Stimulated activated CD8-positive, alpha-beta memory T cell treated with anti-CD3 and anti-CD28 coated beads, Interleukin-4, amount 100 ng/mL, for 48 hours (primary cell): ENCODE data around the gene OGFOD3.
"Not testable (repeated sequence)": the region's sequence is repeated elsewhere in the genome, so short reads cannot be mapped to it uniquely, and the experiment has no call there.

ENCODE experiments used
- DNase-seq: peaks from one replicate; pipeline ENCODE4 v3.0.0-alpha.2; 2020

OGFOD3 gene

DNA sequence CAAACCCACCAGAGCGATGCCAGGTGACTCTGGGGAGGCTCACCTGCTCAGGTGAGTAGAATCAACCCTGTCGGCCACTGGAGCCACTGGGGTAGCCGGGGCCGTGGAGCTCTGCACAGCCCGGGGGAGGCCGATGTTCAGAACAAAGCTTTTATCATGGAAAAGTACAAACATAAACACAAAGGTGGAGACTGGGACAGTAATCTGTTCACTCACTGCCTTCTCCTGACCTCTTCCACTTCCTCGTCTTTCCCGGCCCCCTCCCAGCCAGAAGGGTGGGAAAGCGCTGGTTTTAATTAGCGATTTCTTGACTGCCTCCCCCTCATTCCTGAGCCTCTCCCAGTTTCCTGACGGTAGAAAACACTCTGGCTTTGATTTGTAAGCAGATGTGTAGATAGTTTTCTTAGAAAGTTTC, 69.1 kb downstream of the OGFOD3 start:
- DNase-seq: no peak

DNA sequence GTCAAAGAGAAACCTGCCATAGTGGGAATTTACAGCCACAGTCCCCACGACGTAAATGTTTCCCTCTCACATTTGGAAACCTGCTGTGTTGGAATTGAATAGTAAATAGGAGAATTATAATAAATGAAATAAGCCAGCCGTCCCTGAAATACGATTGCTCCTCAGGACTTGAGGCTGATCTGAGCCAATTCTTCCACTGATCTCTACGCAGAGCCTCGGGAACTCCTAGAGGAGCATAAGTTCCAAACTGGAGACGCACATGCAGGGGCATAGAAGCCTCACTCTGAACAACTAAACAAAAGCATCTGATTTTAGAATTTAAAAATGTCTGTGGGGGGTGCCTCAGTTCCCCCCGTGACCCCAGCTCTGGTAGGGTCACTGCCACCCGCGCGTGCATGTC, 69.5 kb downstream of the OGFOD3 start:
- no peak for DNase-seq

DNA sequence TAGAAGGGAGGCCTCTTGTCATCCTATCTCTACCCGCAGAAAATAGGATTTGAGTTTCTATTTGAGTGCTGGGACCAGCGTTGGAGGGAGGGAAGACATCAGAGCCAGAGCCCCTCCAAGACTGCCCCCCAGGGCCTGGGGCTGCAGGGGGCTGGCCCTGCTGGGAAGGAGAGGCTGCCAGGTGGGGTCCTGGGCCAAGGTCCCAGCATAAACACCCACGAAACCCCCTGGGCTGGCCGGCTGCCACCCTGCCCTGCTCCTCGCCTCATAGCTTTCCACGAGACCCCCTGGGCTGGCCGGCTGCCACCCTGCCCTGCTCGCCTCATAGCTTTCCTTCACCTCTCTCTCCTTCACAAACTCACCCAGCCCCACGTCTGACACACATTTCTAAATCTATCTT, 70.0 kb downstream of the OGFOD3 start:
- DNase-seq: no peak

DNA sequence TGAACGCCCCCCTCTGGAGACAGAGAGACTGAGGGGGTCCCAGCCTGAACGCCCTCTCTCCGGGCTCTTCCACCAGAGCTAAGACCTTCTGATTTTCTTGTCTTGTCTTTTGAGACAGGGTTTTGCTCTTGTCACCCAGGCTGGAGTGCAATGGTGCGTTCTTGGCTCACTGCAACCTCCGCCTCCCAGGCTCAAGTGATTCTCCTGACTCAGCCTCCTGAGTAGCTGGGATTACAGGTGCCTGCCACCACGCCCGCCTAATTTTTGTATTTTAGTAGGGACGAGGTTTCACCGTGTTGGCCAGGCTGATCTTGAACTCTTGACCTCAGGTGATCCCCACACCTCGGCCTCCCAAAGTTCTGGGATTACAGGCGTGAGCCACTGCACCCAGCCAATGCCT, 70.4 kb downstream of the OGFOD3 start:
- DNase-seq: not testable (repeated sequence)

DNA sequence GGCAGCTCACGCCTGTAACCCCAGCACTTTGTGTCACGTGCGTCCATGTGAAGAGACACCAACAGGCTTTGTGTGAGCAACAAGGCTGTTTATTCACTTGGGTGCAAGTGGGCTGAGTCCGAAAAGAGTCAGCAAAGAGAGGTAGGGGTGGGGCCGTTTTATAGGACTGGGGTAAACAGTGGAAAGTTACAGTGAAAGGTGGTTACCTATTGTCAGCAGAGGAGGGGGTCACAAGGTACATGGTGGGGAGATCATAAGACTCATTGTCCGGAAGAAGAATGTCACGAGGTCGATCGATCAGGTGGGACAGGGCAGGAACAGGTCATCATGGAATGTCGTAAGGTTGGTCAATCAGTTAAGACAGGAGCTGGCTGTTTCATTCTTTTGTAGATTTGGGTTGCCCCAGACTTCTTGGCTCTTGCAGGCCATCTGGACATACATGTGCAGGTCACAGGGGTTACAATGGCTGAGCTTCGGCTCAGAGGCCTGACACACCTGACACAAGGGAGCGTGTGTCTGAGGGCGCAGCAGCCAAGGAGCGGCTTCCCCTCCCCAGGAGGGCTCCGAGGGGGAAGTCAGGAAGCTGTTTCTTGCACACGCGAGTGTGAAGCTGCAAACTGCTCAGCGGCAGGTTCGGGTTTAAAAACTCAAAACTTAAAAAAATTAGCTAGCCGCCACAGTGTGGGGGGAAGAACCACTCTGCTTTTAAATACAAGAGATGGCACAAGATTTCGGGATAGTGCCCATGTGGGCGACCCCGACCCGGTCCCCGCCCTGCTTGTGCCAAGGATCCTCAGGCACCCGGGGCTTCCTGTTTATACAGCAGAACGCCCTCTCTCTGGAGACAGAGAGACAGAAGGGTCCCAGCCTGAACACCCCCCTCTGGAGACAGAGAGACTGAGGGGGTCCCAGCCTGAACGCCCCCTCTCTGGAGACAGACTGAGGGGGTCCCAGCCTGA, 71.8 kb downstream of the OGFOD3 start:
- no peak for DNase-seq

DNA sequence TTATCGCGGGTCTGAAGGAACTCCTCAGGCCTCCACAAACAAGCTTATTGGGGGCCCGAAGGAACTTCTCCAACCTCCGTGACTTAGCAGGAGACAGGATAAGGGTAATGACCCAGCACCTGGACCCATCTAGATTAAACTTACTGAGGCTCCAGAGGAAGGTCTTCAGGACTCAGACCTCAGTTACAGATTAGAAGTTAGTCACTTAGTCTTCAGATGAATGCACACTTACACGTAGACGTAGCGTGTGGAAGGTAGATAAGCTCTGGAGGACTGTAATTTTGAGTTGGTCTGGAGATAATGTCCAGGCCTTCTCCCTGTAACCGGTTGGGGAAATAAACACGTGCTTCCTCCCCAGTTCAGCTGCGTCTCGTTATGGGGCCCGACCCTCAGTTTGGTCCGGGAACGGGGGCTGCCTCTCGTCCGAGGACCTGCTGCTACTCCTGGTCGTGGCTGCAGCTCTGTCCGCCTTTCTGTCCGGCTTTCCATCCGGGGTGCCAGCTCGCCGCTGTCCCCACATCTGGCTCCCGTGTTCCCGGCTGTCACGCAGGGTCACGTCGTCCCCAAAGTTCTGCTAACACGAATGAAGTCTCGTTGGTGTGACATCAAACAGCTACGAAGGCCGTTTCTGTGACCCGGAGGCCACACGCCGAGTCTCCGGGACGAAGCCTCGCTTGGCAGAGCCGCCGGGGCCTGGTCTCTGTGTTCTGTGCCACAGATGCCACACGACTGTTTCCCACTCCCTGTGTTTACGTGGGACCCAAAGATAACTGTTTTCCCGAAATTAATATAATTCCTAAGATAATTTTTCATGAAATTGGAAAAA, 73.0 kb downstream of the OGFOD3 start:
- no peak for DNase-seq

DNA sequence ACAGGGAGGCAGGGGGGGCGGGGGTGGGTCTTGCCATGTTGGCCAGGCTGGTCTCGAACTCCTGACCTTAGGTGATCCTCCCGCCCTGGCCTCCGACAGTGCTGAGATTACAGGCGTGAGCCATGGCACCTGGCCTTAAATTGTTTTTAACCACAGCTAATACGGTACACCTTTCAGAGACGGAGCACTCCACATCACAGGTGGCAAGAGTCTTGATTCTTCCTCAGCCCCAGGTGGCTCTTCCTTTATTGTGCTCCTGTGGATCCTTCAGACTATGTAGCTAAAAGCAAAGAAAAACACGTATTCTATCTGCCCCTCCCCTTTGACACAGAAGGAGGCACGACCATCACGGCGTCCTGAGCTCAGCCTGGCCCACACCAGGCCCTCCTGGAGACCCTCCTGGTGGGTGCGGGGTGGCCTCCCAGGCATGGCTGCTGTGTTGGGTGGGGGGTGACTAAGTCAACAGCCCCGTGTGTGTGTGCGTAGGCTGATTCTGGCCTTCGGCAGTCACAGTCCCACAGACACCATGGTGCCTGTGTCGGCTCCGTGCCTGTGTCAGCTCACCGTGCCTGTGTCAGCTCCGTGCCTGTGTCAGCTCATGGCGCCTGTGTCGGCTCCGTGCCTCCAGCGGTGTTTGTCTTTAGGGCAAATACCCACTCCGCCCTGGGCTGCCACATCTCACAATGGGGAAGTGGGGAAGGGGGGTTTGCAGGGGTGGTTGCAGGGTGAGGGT, 74.0 kb downstream of the OGFOD3 start:
- no peak for DNase-seq

DNA sequence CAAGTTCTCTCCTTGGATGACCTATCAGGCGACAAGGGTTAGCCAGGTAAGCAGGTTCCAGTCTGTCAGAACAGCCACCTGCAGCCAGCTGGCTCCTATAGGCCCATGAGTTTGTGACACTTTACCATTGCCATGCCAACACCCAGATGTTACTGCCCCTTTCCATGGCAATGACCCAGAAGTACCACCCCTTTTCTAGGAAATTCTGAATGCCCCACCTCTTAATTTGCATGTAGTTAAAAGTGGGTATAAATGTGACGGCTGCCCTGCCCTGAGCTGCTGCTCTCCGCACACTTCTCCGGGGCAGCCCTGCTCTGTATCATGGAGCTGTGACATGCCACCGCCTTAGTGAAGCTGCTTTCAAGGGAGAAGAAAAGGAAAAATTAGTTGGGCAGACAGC, 74.8 kb downstream of the OGFOD3 start:
- DNase-seq: no peak

DNA sequence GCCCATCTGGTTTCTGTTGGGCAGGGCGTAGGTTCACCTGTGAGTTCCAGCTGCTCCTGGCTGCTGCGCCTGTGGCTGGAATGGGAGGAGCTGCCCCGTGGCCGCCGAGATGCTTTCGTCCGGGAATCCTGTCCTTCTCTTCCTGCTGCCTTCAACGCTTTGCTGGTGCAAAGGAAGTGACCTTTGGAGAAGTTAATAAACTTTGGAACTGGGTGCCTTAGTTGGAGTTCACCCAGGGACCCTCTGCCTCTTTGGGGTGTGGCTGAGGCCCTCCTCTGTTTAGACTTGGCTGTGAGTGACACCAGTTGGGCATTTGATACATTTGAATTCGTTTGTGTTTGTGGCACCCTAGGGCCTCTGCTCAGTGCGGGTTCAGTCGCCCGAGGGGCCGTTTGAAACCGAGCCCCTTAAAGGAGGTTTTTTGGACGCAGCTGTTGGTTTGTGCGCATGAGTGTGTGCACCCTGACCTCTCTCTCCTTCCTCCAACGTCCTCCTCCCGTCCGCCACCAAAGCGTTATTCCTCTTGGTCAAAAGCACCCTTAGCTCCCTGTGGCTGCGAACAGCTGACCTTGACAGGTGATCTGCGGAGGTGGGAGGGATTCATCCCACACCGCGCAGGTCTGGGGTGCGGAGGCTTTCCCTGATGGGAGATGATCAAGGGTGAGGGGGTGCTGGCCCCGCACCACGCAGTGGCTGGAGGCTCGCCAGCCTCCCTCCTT, 75.9 kb downstream of the OGFOD3 start:
- no peak for DNase-seq

DNA sequence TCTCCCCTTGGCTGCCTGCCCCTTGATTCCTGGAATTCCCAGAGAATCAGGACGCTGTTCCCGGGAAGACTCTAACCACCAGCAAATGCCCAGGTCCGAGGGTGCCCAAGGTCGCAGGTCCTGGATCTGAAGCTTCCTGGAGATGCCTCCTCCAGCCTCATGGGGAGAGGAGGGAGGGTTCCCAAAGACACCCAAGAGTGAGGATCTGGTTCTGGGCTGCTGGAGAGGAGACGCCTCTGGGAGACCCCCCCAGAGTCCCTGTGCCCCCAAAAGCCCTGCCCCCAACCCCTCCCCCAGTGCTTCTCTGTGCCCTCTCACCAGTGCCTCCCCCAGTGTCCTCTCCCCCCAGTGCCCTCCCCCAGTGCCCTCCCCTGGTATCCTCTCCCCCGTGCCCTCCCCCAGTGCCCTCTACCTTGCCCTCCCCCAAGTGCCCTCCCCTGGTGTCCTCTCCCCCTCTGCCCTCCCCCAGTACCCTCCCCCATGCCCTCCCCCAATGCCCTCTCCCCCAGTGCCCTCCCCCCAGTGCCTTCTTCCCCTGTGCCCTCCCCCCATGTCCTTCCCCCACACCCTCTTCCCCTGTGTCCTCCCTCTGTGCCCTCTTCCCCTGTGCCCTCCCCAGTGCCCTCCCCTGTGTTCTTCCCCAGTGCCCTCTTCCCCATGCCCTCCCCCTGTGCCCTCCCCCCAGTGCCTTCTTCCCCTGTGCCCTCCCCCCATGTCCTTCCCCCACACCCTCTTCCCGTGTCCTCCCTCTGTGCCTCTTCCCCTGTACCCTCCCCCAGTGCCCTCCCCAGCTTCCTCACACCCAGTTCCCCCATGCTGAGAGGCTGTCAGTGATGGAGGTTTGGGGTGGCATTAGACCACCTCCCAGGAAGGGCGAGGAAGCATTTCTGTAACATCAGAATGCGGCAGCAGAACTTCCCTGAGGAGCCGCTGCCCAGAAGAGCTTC, 78.5 kb downstream of the OGFOD3 start:
- no peak for DNase-seq
